GM12878 (cell line): ENCODE data around the gene DUXB. TPM values are rescaled to one million over a fixed set of nuclear protein-coding genes. Genes with fewer than 3 reads are reported as not detected.

Experiments used
- ATAC-seq: fragments of 200-7000 bp; cut with Tn5 transposase; 3 replicates; pipeline ENCODE4 v1.9.1; 2020; ENCODE audit warnings: mild to moderate bottlenecking, moderate library complexity
- BruUV-seq: library from RNA; stranded (reverse); fragments of 400-500 nt; replicated peaks from 2 replicates; lab custom pipeline; 2021; lab: Mats Ljungman, UMichigan
- CTCF ChIA-PET: fragments of 300-600 bp; sonication (Branson Sonifier 250); formaldehyde crosslinking; extraction: SDS; loops from one replicate; lab custom pipeline; 2021; ENCODE audit warnings: inconsistent platforms; lab: Yijun Ruan, JAX
- POLR2A ChIA-PET: fragments of 350-600 bp; formaldehyde crosslinking; extraction: SDS; loops from one replicate; lab custom pipeline; 2021; ENCODE audit warnings: inconsistent platforms; lab: Charles Lee
- RAD21 ChIA-PET: fragments of 300-600 bp; sonication (Branson Sonifier 250); formaldehyde crosslinking; loops from one replicate; lab custom pipeline; 2023; ENCODE audit warnings: antibody characterized with exemption; ENCODE audit not compliant: unreplicated experiment; lab: Charles Lee
- SMC1A ChIA-PET: fragments of 300-600 bp; sonication (Branson Sonifier 250); formaldehyde crosslinking; loops from one replicate; lab custom pipeline; 2023; ENCODE audit not compliant: unreplicated experiment, uncharacterized antibody; lab: Charles Lee
- DNase-seq: peaks from one replicate; pipeline ENCODE4 v3.0.0-alpha.2; 2011; ENCODE audit warnings: low read depth, low spot score
- FAIRE-seq: peaks from 3 replicates; lab custom pipeline; 2011; peaks lifted over from hg19 to GRCh38; lab: Jason Lieb, UNC
- H2AFZ ChIP-seq: 2 replicates; pipeline ENCODE4 v1.6.0; 2011; ENCODE audit warnings: low read depth, low read length, control low read depth; ENCODE audit not compliant: control insufficient read depth
- H3K27ac ChIP-seq: 2 replicates; pipeline ENCODE4 v1.5.1; 2011; ENCODE audit warnings: control low read depth; ENCODE audit not compliant: control insufficient read depth, insufficient read depth
- H3K27me3 ChIP-seq, 2 experiments: replicated peaks in 1 of 2; 2 replicates each; pipeline versions ENCODE4 v1.6.0 to v1.6.1; 2011; ENCODE audit warnings: low read length in 1 of 2; ENCODE audit not compliant: control insufficient read depth in 2 of 2, insufficient read depth in 2 of 2
- H3K36me3 ChIP-seq, 2 experiments: 2 replicates each; pipeline ENCODE4 v1.5.1; 2011; ENCODE audit warnings: low read length in 1 of 2; ENCODE audit not compliant: control insufficient read depth in 2 of 2, insufficient read depth in 2 of 2
- H3K4me1 ChIP-seq: 2 replicates; pipeline ENCODE4 v1.6.1; 2011; ENCODE audit warnings: mild to moderate bottlenecking, low read length, moderate library complexity, mixed read lengths; ENCODE audit not compliant: control insufficient read depth, insufficient read depth
- H3K4me2 ChIP-seq: 2 replicates; pipeline ENCODE4 v1.6.0; 2011; ENCODE audit warnings: control low read depth; ENCODE audit not compliant: control insufficient read depth, insufficient read depth
- H3K4me3 ChIP-seq: fragments of 200-600 bp; sonication (generic); 2 replicates; pipeline ENCODE4 v1.5.1; 2016
- H3K79me2 ChIP-seq: 2 replicates; pipeline ENCODE4 v1.6.0; 2011; ENCODE audit warnings: low read length; ENCODE audit not compliant: control insufficient read depth, insufficient read depth
- H3K9ac ChIP-seq: 2 replicates; pipeline ENCODE4 v1.8.0; 2011; ENCODE audit warnings: low read length, control low read depth, mixed read lengths; ENCODE audit not compliant: control insufficient read depth, insufficient read depth
- H3K9me3 ChIP-seq: replicated peaks from 3 replicates; pipeline ENCODE4 v1.5.1; 2011; ENCODE audit warnings: mild to moderate bottlenecking, low read length; ENCODE audit not compliant: control insufficient read depth, insufficient read depth
- H4K20me1 ChIP-seq: 2 replicates; pipeline ENCODE4 v1.6.0; 2011; ENCODE audit not compliant: control insufficient read depth, insufficient read depth
- BCLAF1 ChIP-seq: fragments of 450-650 bp; IDR thresholded peaks from 2 replicates; pipeline ENCODE4 v1.6.1; 2017; ENCODE audit warnings: antibody characterized with exemption, mild to moderate bottlenecking, moderate library complexity
- E2F4 ChIP-seq: IDR thresholded peaks from 2 replicates; pipeline ENCODE4 v1.6.1; 2012; ENCODE audit warnings: low read depth, low read length, improper control_type of control experiment
- EGR1 ChIP-seq, 2 experiments: IDR thresholded peaks; 1 replicate in 1 of 2; 2 replicates in 1 of 2; pipeline ENCODE4 v1.6.1; 2011 to 2012; ENCODE audit warnings: low read depth in 2 of 2, low read length in 2 of 2, borderline replicate concordance in 1 of 2, mild to moderate bottlenecking in 1 of 2, moderate library complexity in 1 of 2
- EP300 ChIP-seq, 2 experiments: fragments of 150-350 bp in 1 of 2; IDR thresholded peaks; 2 replicates each; pipeline ENCODE4 v1.6.1; 2011 to 2012; ENCODE audit warnings: low read depth in 2 of 2, low read length in 2 of 2, borderline replicate concordance in 1 of 2, improper control_type of control experiment in 1 of 2, inconsistent platforms in 1 of 2; ENCODE audit not compliant: control insufficient read depth in 1 of 2
- ESRRA ChIP-seq: IDR thresholded peaks from 2 replicates; pipeline ENCODE4 v1.6.1; 2012; ENCODE audit warnings: mild to moderate bottlenecking, low read length, improper control_type of control experiment
- FOS ChIP-seq: IDR thresholded peaks from 3 replicates; pipeline ENCODE4 v1.6.1; 2011; ENCODE audit warnings: borderline replicate concordance; ENCODE audit not compliant: insufficient read length; ENCODE audit errors: extremely low read depth
- GATAD2B ChIP-seq: fragments of 450-650 bp; conservative IDR thresholded peaks from 2 replicates; pipeline ENCODE4 v1.6.1; 2017; ENCODE audit warnings: low read depth, mild to moderate bottlenecking, moderate library complexity
- IKZF1 ChIP-seq: fragments of 450-650 bp; conservative IDR thresholded peaks from 2 replicates; pipeline ENCODE4 v1.6.1; 2017; ENCODE audit warnings: antibody characterized with exemption, mild to moderate bottlenecking
- MEF2B ChIP-seq: fragments of 450-650 bp; IDR thresholded peaks from 2 replicates; pipeline ENCODE4 v1.6.1; 2018; ENCODE audit warnings: mild to moderate bottlenecking, moderate library complexity; ENCODE audit not compliant: partially characterized antibody, poor library complexity, severe bottlenecking
- MYB ChIP-seq: fragments of 150-350 bp; IDR thresholded peaks from 2 replicates; pipeline ENCODE4 v1.6.1; 2014; ENCODE audit warnings: mild to moderate bottlenecking, low read depth, low read length, borderline replicate concordance
- NFXL1 ChIP-seq: fragments of 450-650 bp; IDR thresholded peaks from 2 replicates; pipeline ENCODE4 v1.6.1; 2017; ENCODE audit warnings: antibody characterized with exemption, mild to moderate bottlenecking, borderline replicate concordance
- PAX5 ChIP-seq: IDR thresholded peaks from 2 replicates; pipeline ENCODE4 v1.6.1; 2011; ENCODE audit warnings: low read depth, low read length, borderline replicate concordance
- RBBP5 ChIP-seq: fragments of 200-600 bp; sonication (generic); conservative IDR thresholded peaks from 2 replicates; pipeline ENCODE4 v1.6.1; 2016
- RFX5 ChIP-seq: IDR thresholded peaks from 2 replicates; pipeline ENCODE4 v1.6.1; 2011; ENCODE audit warnings: low read depth, low read length, improper control_type of control experiment
- SKIL ChIP-seq: fragments of 450-650 bp; IDR thresholded peaks from 2 replicates; pipeline ENCODE4 v1.6.1; 2017; ENCODE audit warnings: mild to moderate bottlenecking, low read depth, inconsistent platforms; ENCODE audit not compliant: poor library complexity, severe bottlenecking
- SMAD5 ChIP-seq: IDR thresholded peaks from 2 replicates; pipeline ENCODE4 v1.6.1; 2016; ENCODE audit warnings: antibody characterized with exemption, low read depth
- SREBF1 ChIP-seq: IDR thresholded peaks from 2 replicates; pipeline ENCODE4 v1.6.1; 2012; ENCODE audit warnings: mild to moderate bottlenecking, low read length
- SREBF2 ChIP-seq: IDR thresholded peaks from 2 replicates; pipeline ENCODE4 v1.6.1; 2012; ENCODE audit warnings: mild to moderate bottlenecking, low read length
- TBL1XR1 ChIP-seq: IDR thresholded peaks from 2 replicates; pipeline ENCODE4 v1.6.1; 2012; ENCODE audit warnings: low read depth, low read length, improper control_type of control experiment
- in situ Hi-C: fragments of 300-500 bp; cut with MboI; formaldehyde crosslinking; loops from 9 replicates; pipeline ENCODE4 v1.14.3; 2018; ENCODE audit warnings: mixed read lengths
- intact Hi-C: fragments of 100-400 bp; cut with micrococcal nuclease; formaldehyde crosslinking; loops from one replicate; pipeline ENCODE4 v1.14.2; 2022; ENCODE audit not compliant: unreplicated experiment
- polyA plus RNA-seq, 11 experiments: library from polyadenylated mRNA; depleted of rRNA in 4 of 11; unstranded in 6 of 11; stranded (reverse) in 5 of 11; fragments of >200 nt; fragmentation: Nextera tagmentation in 4 of 11; fragmentation: Illumina TruSeq in 1 of 11; extraction: Ambion mirVana in 4 of 11; extraction: Trizol in 1 of 11; gene quantifications; 1 replicate in 1 of 11; 2 replicates in 10 of 11; pipeline versions ENCODE4 v1.2.1 to v1.2.3, GENCODE V29; 2011 to 2016; ENCODE audit warnings: inconsistent platforms in 2 of 11, missing spikeins in 2 of 11, low read depth in 1 of 11
- total RNA-seq, 4 experiments: library from RNA; depleted of rRNA in 3 of 4; stranded (reverse); fragments of >200 nt in 3 of 4; fragmentation: Illumina TruSeq in 1 of 4; extraction: Trizol in 1 of 4; gene quantifications; 2 replicates each; pipeline versions ENCODE4 v1.2.1 to v1.2.3, GENCODE V29; 2013 to 2021

DUXB gene
- total and polyA plus RNA-seq, 10 of the 15 experiments (the other 5 are each of a cell fraction or from before 2014, with no cell fraction given): 0.05 TPM; not detected in 9

GRCh38 chr16:75718452-75718851 lies 17.2 kb upstream of the DUXB start (continued):
- TF ChIP-seq PAX5 (no peak), BCLAF1 (no peak), GATAD2B (no peak), EP300 (IDR thresholded peaks at IDR 0.05; ENCODE audit: borderline replicate concordance in 1 of 2, control insufficient read depth in 1 of 2, low read depth in 2 of 2, low read length in 2 of 2) (no peak), ESRRA (no peak), EGR1 (IDR thresholded peaks at IDR 0.05; ENCODE audit: borderline replicate concordance in 1 of 2, low read depth in 2 of 2, low read length in 2 of 2) (no peak), E2F4 (no peak)
- TF ChIP-seq, all 136 proteins: peak for 0

- Histone ChIP-seq H4K20me1 (no peaks in the 10 kb centered on the region), H3K4me1 (no peaks in the 10 kb centered on the region), H3K9me3 (no peaks in the 10 kb centered on the region; the same call in 2 of the 3 replicates), H3K9ac (no peak overlapping the region), H3K27me3 (no peaks in the 10 kb centered on the region), H3K4me2 (no peak overlapping the region), H3K27ac (no peak overlapping the region), H3K4me3 (no peak overlapping the region), H3K79me2 (no peaks in the 10 kb centered on the region), H2AFZ (no peak overlapping the region), H3K36me3 (no peaks in the 10 kb centered on the region)
- ChIA-PET SMC1A (interaction anchor here (2.2 kb wide), 1 partner anchor 10 kb away, joined by 5 read pairs; no protein-coding TSS in a partner anchor), CTCF (interaction anchor here (0.6 kb wide), 1 partner anchor 788 kb away, joined by 3 read pairs; no protein-coding TSS in a partner anchor), RAD21 (no interaction called here), POLR2A (no interaction called here)
- ATAC-seq (no peak), DNase-seq (no peak), FAIRE-seq (no peak)
- in situ Hi-C loops (no loop called here), intact Hi-C loops (no loop called here)
- no TSS peak for BruUV-seq
- TF ChIP-seq IKZF1 (no peak), SKIL (no peak), NFXL1 (no peak), RFX5 (no peak), FOS (no peak), MEF2B (no peak), MYB (no peak), TBL1XR1 (no peak), SREBF1 (no peak), RBBP5 (no peak), SREBF2 (no peak), SMAD5 (no peak)
These were observed 13.4 kb upstream of the DUXB start for GRCh38 chr16:75714661-75715060.
